Cardiac fibroblast (primary cell): ENCODE measurements around the gene TSPAN33.

Experiments used
- DNase-seq, 2 donors: peaks; one replicate each; pipeline versions ENCODE4 v3.0.0 to v3.0.0-alpha.2; 2010; ENCODE audit warnings: low read depth in 2 of 2
- H3K4me3 ChIP-seq, 2 donors: replicated peaks in 1 of 2; 1 replicate in 1 of 2; 2 replicates in 1 of 2; pipeline ENCODE4 v1.5.1; 2011; ENCODE audit warnings: low read depth in 2 of 2, low read length in 2 of 2, mild to moderate bottlenecking in 2 of 2, moderate library complexity in 1 of 2
- CTCF ChIP-seq: IDR thresholded peaks from one replicate; pipeline ENCODE4 v1.5.1; 2011; ENCODE audit warnings: low read depth, mild to moderate bottlenecking, low read length, inconsistent platforms

The TSPAN33 gene

GRCh38 chr7:129134356-129134987 is 10.0 kb upstream of the TSPAN33 start:
- no peak for DNase-seq
- TF ChIP-seq CTCF = no peak
- H3K4me3 ChIP-seq = no peak overlapping the region

GRCh38 chr7:129136887-129137642 is 7.4 kb upstream of the TSPAN33 start:
- H3K4me3 ChIP-seq = no peak overlapping the region
- DNase-seq = no peak
- no peak for TF ChIP-seq CTCF

GRCh38 chr7:129143724-129144094 is 798 bp upstream of the TSPAN33 start:
- no peak for TF ChIP-seq CTCF
- no peak overlapping the region for H3K4me3 ChIP-seq
- no peak for DNase-seq

- no peak for TF ChIP-seq CTCF
- peak overlapping the region; percentile 17 to 41 for H3K4me3 ChIP-seq
- DNase-seq = no peak
These were observed 544 bp downstream of the TSPAN33 start for GRCh38 chr7:129144834-129145668.

GRCh38 chr7:129146237-129146979 is 1.9 kb downstream of the TSPAN33 start:
- H3K4me3 ChIP-seq = no peak overlapping the region
- no peak for TF ChIP-seq CTCF
- no peak for DNase-seq

- no peak overlapping the region for H3K4me3 ChIP-seq
- no peak for TF ChIP-seq CTCF
- DNase-seq = no peak
These were observed 3.2 kb downstream of the TSPAN33 start for GRCh38 chr7:129147731-129148130.
